ENCODE data around the gene ZNF787.

- TF ChIP-seq CTCF (conservative IDR thresholded peaks at IDR 0.05; ENCODE audit: low read depth, low read length) (no peak), EZH2 (IDR thresholded peaks at IDR 0.05; ENCODE audit: low read length, unreplicated experiment) (no peak)
Observed at GRCh38 chr19:56087647-56088496, 33.2 kb downstream of the ZNF787 start.

Data from PC-3 (cell line).